ENCODE measurements around the gene MRO. TPM values are rescaled to one million over a fixed set of nuclear protein-coding genes. Genes with fewer than 3 reads are reported as not detected.
A peak's percentile ranks its signal among the peaks of the same experiment; 100 is the strongest.
"Not testable (repeated sequence)": the region's sequence is repeated elsewhere in the genome, so short reads cannot be mapped to it uniquely, and the experiment has no call there.

Gene MRO
- total RNA-seq, 1 donor from 2014 or later, result 0.30 TPM

GRCh38 chr18:50833496-50833895 is 13.7 kb upstream of the MRO start:
- DNase-seq (ENCODE audit: low read depth), result not testable (repeated sequence)

DNA sequence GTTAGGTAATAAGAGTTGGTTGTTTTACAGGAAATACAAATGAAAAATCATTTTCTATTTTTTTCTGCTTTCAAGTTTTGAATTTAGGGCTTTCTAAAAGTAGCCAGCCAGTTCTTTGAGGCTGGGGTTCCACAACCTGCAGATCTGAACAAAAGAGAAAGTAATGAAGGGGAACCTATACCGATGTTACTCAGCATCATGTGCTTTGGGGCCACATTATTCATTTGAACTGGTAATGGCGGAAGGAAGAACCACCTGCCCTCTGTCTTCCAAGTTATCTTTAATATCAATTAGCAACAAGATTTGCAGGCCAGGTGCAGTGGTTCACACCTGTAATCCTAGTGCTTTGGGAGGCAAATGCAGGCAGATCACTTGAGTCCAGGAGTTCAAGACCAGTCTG is 12.9 kb upstream of the MRO start:
- no peak for DNase-seq (ENCODE audit: low read depth)

DNA sequence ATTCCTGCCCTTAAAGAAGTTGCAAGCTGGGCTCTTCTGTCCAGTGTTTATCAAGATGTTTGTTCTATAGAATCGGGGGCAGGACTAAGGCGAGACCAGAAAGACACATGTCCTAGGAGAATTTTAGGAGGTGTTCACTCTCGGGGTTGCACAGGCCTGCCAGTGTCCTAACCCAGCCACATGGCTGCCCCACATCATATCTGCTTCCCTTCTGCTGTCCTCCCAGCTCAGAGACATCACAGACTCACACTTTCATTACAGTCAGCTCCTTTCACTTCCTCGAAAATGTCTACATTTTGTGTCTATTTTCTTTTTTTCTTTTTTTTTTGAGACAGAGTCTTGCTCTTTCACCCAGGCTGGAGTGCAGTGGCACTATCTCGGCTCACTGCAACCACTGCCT is 10.7 kb upstream of the MRO start:
- no peak for DNase-seq (ENCODE audit: low read depth)

GRCh38 chr18:50829644-50830043 is 9.8 kb upstream of the MRO start:
- no peak for DNase-seq (ENCODE audit: low read depth)

DNA sequence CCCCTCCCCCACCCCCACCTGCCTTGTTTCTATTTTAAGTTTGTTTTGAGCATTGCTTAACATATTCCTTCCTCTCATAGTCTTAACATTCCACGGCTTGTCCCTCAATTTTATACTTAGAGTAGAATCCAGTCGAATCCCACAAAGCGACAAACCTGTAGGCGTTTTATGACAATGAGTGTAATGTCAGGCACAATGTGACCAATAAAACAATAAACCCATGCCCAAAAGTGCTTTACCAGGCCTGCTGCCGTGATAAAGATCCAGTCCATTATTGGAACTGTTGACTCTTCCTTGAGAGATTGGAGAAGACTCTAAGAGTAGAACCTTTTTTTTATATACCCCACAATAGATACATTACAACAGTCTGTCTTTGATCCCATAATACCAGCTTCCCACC is 6.2 kb upstream of the MRO start:
- no peak for DNase-seq (ENCODE audit: low read depth)

GRCh38 chr18:50825621-50826020 is 5.8 kb upstream of the MRO start:
- DNase-seq (ENCODE audit: low read depth), result no peak

DNA sequence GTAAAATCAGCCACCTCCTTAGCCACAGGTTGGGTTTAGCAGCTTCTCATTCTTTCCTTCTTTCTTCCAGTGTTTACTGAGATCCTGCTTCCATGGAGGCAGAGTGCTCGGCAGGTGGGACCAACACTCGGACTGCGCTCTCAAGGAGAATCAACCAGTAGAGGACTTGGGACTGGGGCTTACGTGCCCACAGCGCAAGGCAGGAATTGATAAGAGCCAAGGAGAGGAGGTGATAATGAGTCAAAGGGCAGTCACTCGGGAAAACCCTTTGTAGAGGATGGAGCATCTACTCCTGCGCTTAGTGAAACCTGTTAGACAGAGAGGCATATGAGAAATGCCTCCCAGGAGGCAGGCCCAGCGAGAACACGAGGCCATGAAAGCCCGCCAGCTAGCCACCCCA is 2.9 kb upstream of the MRO start:
- no peak for DNase-seq (ENCODE audit: low read depth)

DNA sequence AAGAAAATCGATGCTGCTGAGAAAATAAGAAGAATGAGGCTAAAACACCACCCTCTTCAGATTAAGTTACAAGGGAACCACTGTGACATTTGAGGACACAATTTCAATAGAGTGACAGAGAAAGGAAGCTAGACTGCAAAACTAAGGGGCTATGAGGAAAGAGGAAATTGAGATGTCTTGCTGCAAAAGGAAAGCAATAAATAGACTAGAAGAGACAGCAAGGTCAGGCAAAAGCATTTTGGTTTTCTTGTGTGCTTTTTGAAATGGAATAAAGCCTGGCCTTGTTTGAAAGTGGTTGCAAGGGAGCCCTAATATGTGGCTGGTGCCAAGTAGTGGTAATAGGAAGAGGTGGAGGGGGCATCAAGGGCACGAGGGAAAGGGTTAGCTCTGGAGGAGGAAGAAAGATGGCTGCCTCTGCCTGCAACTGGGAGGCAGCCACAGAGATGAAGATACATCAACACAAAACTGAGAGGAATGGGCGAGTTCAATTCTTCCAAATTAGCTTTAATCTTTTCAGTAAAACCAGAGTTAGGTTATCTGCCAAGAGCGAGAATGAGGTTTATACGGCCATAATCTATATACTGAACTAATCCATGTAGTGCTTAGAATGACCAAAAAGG is 1.2 kb upstream of the MRO start:
- DNase-seq (ENCODE audit: low read depth), result no peak

GRCh38 chr18:50819027-50819727 is 639 bp downstream of the MRO start:
- no peak for DNase-seq (ENCODE audit: low read depth)

- peak; percentile 93 for DNase-seq (ENCODE audit: low read depth)
These were observed 3.2 kb downstream of the MRO start for GRCh38 chr18:50816419-50817166.

GRCh38 chr18:50814395-50814794 is 5.4 kb downstream of the MRO start:
- DNase-seq (ENCODE audit: low read depth), result no peak

DNA sequence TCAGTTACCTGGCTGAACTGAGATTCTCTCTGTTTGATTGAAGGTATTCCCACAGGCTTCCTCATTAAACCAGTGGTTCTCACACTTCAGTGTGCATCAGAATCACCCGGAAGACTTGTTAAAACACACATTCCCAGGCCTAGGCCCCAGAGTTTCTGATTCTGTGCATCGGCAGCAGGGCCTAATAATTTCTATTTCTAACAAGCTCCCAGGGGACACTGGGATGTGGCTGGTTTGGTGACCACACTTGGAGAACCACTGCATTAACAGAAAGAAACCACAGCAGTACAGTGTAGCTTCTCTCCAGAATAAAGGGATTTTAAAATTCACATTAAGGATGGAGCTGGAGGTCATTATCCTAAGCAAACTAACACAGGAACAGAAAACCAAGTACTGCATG is 6.5 kb downstream of the MRO start:
- no peak for DNase-seq (ENCODE audit: low read depth)

DNA sequence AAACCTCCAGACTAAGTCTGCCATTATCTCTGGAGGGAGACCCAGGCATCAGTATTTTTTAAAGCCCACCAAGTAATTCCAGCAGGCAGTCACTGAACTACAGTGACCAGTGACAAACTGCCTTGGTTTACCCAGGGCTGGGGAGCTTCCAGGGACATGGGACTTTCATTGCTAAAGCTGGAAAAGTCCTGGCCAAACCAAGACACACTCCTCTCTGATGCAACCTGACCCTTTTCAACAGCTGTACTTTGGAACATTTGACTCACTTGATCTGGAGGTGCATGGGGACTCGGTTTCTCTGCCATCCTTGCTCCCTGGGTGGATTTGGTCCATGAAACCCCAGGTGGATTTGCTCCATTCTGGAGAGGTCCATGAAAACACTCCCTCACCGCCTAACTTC is 7.0 kb downstream of the MRO start:
- no peak for DNase-seq (ENCODE audit: low read depth)

DNA sequence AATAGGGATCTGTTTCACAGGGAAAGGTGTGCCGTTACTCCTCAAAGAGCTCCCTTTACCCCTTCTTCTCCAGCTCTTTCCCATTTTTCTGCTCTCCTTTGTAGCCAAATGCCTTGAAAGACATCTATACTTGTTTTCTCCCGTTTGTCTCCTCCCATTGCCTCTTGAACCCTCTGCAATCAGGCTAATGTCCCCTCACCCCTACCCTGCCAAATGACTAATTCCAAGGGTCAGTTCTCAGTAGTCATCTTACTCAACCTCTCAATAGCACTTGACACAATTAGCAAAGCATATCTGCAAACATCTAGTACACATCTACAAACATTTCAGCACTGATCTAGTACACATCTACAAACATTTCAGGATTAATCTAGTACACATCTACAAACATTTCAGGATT is 12.6 kb downstream of the MRO start:
- DNase-seq (ENCODE audit: low read depth), result no peak

- no peak for DNase-seq (ENCODE audit: low read depth)
These were observed 13.6 kb downstream of the MRO start for GRCh38 chr18:50806208-50806616.

GRCh38 chr18:50805732-50806131 is 14.1 kb downstream of the MRO start:
- peak; percentile 80 for DNase-seq (ENCODE audit: low read depth)

GRCh38 chr18:50803592-50803991 is 16.2 kb downstream of the MRO start:
- DNase-seq (ENCODE audit: low read depth), result no peak

DNA sequence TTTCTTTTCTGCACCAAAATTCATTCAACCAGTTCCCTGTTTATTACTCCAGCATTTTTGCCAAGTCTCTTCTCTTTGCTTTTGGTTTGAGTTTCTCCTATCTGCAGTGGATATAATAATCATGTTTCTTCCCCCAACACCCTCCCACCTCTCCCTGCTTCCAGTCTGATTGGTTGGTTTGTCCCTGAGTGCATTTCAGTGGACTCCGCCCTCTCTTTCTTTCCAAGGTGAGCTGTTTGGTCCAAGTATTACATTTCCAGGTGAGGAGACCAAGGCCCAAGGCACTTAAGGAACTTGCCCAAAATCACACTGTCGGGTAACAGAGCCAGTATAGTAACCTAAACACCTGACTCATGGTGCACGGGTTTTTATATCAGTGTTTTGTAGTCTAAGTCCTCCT is 17.7 kb downstream of the MRO start:
- DNase-seq (ENCODE audit: low read depth), result no peak

DNA sequence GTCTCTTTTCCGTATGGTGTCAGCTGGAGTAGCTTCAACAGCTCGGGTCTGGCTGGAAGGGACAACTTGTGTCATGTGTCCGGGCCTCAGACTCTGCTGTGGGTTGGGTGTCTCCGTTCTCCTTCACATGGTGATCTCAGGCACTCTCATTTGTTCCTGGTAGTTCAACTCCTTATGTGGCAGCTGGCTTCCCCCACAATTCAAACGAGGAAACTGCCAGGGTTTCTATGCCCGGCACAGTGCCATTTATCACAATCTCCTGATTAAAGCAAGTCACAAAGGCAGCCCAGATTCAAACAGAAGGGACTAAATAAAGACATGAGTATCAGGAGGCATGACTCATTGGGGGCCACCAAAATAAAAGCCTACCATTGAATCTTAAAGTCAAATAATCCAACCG is 22.7 kb downstream of the MRO start:
- DNase-seq (ENCODE audit: low read depth), result no peak

DNA sequence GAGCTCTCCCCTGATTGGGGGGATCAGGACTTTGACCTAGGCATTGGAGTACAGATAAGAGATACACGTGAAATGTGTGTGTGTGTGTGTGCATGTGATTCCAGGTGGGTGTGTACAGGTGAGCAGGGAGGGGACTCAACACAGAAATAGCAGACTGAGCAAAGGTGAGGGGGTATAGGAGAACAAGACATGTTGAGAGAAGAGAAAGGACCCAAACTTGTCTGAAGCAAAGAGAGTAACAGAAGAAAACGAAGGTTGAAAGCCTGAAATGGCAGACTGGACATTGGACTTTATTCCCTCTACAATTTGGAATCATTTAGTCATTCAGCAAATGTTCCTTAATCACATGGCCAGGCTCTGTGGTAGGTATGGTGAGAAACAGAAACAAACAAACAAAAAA is 23.3 kb downstream of the MRO start:
- DNase-seq (ENCODE audit: low read depth), result no peak

GRCh38 chr18:50793641-50794565 is 25.9 kb downstream of the MRO start:
- peak; percentile 78 for DNase-seq (ENCODE audit: low read depth)

DNA sequence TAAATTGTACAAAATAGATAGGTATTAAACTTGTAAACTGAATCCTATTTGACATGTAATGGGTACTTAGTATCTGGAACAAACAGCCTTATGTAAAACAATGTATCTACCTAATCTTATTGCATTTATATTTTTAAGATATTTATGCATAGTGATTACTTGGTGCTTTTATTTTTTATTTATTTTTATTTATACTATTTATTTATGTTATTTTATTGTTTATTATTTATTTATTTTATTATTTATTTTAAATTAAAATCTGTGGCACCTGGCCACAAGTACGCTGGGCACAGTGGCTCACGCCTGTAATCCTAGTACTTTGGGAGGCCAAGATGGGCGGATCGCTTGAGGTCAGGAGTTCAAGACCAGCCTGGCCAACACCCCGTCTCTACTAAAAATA is 26.9 kb downstream of the MRO start:
- no peak for DNase-seq (ENCODE audit: low read depth)

Data from renal cortical epithelial cell (primary cell).